ENCODE measurements around the gene TPO.
"Not testable (repeated sequence)": the region's sequence is repeated elsewhere in the genome, so short reads cannot be mapped to it uniquely, and the experiment has no call there.

Gene TPO

GRCh38 chr2:1557467-1557820 is 144.2 kb downstream of the TPO start:
- DNase-seq = no peak

GRCh38 chr2:1559589-1560175 is 146.4 kb downstream of the TPO start:
- no peak for DNase-seq

GRCh38 chr2:1561259-1561658 is 148.0 kb downstream of the TPO start:
- no peak for DNase-seq

- no peak for DNase-seq
These were observed 148.7 kb downstream of the TPO start for GRCh38 chr2:1561811-1562421.

- no peak for DNase-seq
These were observed 150.0 kb downstream of the TPO start for GRCh38 chr2:1563084-1563857.

GRCh38 chr2:1563943-1564891 is 151.0 kb downstream of the TPO start:
- DNase-seq = no peak

GRCh38 chr2:1567556-1568344 is 154.5 kb downstream of the TPO start:
- no peak for DNase-seq

GRCh38 chr2:1568345-1568668 is 155.0 kb downstream of the TPO start:
- not testable (repeated sequence) for DNase-seq

GRCh38 chr2:1569879-1570450 is 156.7 kb downstream of the TPO start:
- DNase-seq = no peak

- DNase-seq = no peak
These were observed 158.5 kb downstream of the TPO start for GRCh38 chr2:1571477-1572417.

- DNase-seq = no peak
These were observed 159.4 kb downstream of the TPO start for GRCh38 chr2:1572638-1573037.

- DNase-seq = no peak
These were observed 164.6 kb downstream of the TPO start for GRCh38 chr2:1577846-1578245.

GRCh38 chr2:1581257-1581964 is 168.1 kb downstream of the TPO start:
- not testable (repeated sequence) for DNase-seq

- DNase-seq = no peak
These were observed 168.8 kb downstream of the TPO start for GRCh38 chr2:1581965-1582625.

GRCh38 chr2:1582891-1583341 is 169.7 kb downstream of the TPO start:
- no peak for DNase-seq

- DNase-seq = no peak
These were observed 170.8 kb downstream of the TPO start for GRCh38 chr2:1584051-1584531.

GRCh38 chr2:1584691-1585485 is 171.6 kb downstream of the TPO start:
- no peak for DNase-seq

GRCh38 chr2:1585635-1586034 is 172.4 kb downstream of the TPO start:
- no peak for DNase-seq

Measured in right kidney (tissue), 1 donor.